ENCODE results near the gene SRD5A1.
"Not testable (repeated sequence)": the region's sequence is repeated elsewhere in the genome, so short reads cannot be mapped to it uniquely, and the experiment has no call there.

SRD5A1 gene

GRCh38 chr5:6644794-6645241, 11.6 kb downstream of the SRD5A1 start:
- TF ChIP-seq, protein P1, sequence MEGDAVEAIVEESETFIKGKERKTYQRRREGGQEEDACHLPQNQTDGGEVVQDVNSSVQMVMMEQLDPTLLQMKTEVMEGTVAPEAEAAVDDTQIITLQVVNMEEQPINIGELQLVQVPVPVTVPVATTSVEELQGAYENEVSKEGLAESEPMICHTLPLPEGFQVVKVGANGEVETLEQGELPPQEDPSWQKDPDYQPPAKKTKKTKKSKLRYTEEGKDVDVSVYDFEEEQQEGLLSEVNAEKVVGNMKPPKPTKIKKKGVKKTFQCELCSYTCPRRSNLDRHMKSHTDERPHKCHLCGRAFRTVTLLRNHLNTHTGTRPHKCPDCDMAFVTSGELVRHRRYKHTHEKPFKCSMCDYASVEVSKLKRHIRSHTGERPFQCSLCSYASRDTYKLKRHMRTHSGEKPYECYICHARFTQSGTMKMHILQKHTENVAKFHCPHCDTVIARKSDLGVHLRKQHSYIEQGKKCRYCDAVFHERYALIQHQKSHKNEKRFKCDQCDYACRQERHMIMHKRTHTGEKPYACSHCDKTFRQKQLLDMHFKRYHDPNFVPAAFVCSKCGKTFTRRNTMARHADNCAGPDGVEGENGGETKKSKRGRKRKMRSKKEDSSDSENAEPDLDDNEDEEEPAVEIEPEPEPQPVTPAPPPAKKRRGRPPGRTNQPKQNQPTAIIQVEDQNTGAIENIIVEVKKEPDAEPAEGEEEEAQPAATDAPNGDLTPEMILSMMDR (IDR thresholded peaks at IDR 0.05; ENCODE audit: extremely low read depth, insufficient read depth, missing control alignments) = no peak
- no peak for DNase-seq (ENCODE audit: low spot score)
- in situ Hi-C loops (cut with MboI; ENCODE audit: low pct_unique_long_range_greater_than_20kb, low sequenced_read_pairs, unreplicated experiment) = loop anchor here (25.0 kb wide), 1 partner anchor 92 kb away; no protein-coding TSS in a partner anchor

DNA sequence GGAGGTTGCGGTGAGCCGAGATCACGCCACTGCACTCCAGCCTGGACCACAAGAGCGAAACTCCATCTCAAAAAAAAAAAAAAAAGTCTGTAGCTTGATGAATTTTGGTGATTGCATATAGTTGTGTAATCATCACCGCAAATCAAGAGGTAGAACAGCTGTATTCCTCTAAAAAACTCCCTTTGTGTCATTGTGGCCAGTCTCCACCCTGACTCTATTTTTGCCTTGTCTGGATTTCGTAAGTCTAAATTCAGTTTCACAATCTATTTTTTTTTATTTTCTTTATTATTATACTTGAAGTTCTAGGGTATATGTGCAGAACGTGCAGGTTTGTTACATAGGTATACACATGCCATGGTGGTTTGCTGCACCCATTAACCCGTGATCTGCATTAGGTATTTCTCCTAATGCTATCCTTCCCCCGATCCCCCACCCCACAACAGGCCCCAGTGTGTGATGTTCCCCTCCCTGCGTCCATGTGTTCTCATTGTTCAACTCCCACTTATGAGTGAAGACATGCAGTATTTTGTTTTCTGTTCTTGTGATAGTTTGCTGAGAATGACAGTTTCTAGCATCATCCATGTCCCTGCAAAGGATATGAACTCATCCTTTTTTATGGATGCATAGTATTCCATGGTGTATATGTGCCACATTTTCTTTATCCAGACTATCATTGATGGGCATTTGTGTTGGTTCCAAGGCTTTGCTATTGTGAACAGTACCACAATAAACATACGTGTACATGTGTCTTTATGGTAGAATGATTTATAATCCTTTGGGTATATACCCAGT, 12.5 kb downstream of the SRD5A1 start:
- not testable (repeated sequence) for DNase-seq (ENCODE audit: low spot score)
- in situ Hi-C loops (cut with MboI; ENCODE audit: low pct_unique_long_range_greater_than_20kb, low sequenced_read_pairs, unreplicated experiment) = loop anchor here (25.0 kb wide), 1 partner anchor 92 kb away; no protein-coding TSS in a partner anchor

DNA sequence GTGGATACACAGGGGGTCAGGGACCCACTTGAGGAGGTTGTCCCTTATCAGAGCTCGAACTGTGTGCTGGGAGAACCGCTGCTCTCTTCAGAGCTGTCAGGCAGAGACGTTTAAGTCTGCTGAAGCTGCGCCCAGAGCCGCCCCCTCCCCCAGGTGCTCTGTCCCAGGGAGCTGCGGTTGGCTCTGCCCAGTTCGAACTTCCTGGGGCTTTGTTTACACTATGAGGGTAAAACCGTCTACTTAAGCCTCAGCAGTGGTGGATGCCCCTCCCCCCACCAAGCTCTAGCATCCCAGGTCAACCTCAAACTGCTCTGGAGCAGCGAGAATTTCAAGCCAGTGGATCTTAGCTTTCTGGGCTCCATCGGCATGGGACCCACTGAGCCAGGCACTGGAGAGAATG, 15.9 kb downstream of the SRD5A1 start:
- no peak for DNase-seq (ENCODE audit: low spot score)
- TF ChIP-seq, protein P1 (IDR thresholded peaks at IDR 0.05; ENCODE audit: extremely low read depth, insufficient read depth, missing control alignments) = no peak
- in situ Hi-C loops (cut with MboI; ENCODE audit: low pct_unique_long_range_greater_than_20kb, low sequenced_read_pairs, unreplicated experiment) = loop anchor here (25.0 kb wide), 1 partner anchor 88 kb away; no protein-coding TSS in a partner anchor

- DNase-seq (ENCODE audit: low spot score) = no peak
- in situ Hi-C loops (cut with MboI; ENCODE audit: low pct_unique_long_range_greater_than_20kb, low sequenced_read_pairs, unreplicated experiment) = loop anchor here (25.0 kb wide), 1 partner anchor 88 kb away; no protein-coding TSS in a partner anchor
- TF ChIP-seq, protein P1 (IDR thresholded peaks at IDR 0.05; ENCODE audit: extremely low read depth, insufficient read depth, missing control alignments) = no peak
These were observed 16.4 kb downstream of the SRD5A1 start for GRCh38 chr5:6649681-6650080.

GRCh38 chr5:6652025-6652424, 18.8 kb downstream of the SRD5A1 start:
- TF ChIP-seq, protein P1 (IDR thresholded peaks at IDR 0.05; ENCODE audit: extremely low read depth, insufficient read depth, missing control alignments) = no peak
- in situ Hi-C loops (cut with MboI; ENCODE audit: low pct_unique_long_range_greater_than_20kb, low sequenced_read_pairs, unreplicated experiment) = no loop called here
- peak; percentile 31 for DNase-seq (ENCODE audit: low spot score)

DNA sequence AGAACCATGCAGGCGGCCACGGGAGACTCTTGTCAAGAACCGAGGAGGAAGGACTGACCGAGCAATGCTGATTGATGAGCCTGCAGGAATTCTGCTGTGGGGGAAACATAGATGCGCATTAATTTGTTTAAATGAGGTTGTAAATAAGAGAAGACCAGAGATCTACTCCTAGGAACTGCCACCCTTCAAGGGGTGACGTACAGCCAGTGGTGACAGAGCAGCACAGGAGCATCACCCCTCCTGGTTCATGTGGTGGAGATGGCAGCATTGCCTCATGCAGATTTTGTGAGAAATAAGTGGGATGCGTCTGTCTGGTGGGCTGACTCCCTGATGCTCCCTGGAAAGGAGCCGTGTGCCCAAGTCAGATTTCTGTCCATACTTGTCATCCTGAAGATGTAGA, 22.2 kb downstream of the SRD5A1 start:
- in situ Hi-C loops (cut with MboI; ENCODE audit: low pct_unique_long_range_greater_than_20kb, low sequenced_read_pairs, unreplicated experiment) = no loop called here
- no peak for DNase-seq (ENCODE audit: low spot score)
- TF ChIP-seq, protein P1 (IDR thresholded peaks at IDR 0.05; ENCODE audit: extremely low read depth, insufficient read depth, missing control alignments) = no peak

DNA sequence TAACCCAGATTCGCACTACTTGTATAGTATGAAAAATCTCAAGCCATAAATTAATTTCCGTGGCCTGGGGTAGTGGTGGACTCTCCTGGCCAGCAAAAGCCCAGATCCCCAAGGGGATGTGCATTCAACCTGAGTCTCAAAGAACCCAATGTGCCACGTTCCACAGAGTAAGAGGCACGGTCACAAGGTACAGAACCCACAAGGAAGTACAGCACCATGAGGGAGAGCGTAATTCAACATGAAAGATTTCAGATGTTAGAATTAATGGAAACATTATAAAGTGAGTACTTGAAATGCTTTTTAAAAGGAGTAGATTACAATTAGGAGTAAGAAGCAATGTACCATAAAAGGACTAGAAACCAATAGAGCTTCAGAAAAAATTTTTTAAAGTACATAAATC, 23.4 kb downstream of the SRD5A1 start:
- TF ChIP-seq, protein P1 (IDR thresholded peaks at IDR 0.05; ENCODE audit: extremely low read depth, insufficient read depth, missing control alignments) = no peak
- DNase-seq (ENCODE audit: low spot score) = no peak
- in situ Hi-C loops (cut with MboI; ENCODE audit: low pct_unique_long_range_greater_than_20kb, low sequenced_read_pairs, unreplicated experiment) = no loop called here

All from GM13977 (cell line).